SK-N-MC (cell line): Measurements from ENCODE around the gene SPAG6.

ENCODE experiments used
- DNase-seq: peaks from one replicate; pipeline ENCODE4 v3.0.0-alpha.2; 2011; ENCODE audit warnings: low read depth, low spot score
- H3K27ac ChIP-seq: fragments of 200-600 bp; sonication (generic); 2 replicates; pipeline ENCODE4 v1.5.1; 2016; ENCODE audit warnings: mixed run types
- H3K36me3 ChIP-seq: fragments of 200-600 bp; sonication (generic); 2 replicates; pipeline ENCODE4 v1.6.1; 2017; ENCODE audit warnings: antibody characterized with exemption, low read length, mixed read lengths; ENCODE audit not compliant: insufficient read depth
- H3K4me3 ChIP-seq: fragments of 200-600 bp; sonication (generic); 2 replicates; pipeline ENCODE4 v1.5.1; 2016
- H3K9ac ChIP-seq: fragments of 200-600 bp; sonication (generic); 2 replicates; pipeline ENCODE4 v1.8.0; 2017; ENCODE audit warnings: mixed run types, mixed read lengths; ENCODE audit not compliant: insufficient read length
- H3K9me3 ChIP-seq: fragments of 200-600 bp; sonication (generic); 2 replicates; pipeline ENCODE4 v1.6.1; 2017; ENCODE audit warnings: low read depth, mild to moderate bottlenecking, antibody characterized with exemption, low read length, moderate library complexity, mixed read lengths
- EZH2 ChIP-seq: fragments of 200-600 bp; sonication (generic); IDR thresholded peaks from one replicate; pipeline ENCODE4 v1.6.1; 2017; ENCODE audit warnings: antibody characterized with exemption
- FOXP2 ChIP-seq: optimal IDR thresholded peaks from 2 replicates; pipeline ENCODE3; 2011; ENCODE audit warnings: mild to moderate bottlenecking, moderate library complexity; ENCODE audit not compliant: insufficient read depth; ENCODE audit errors: extremely low read length, control extremely low read depth
- POLR2AphosphoS5 ChIP-seq: IDR thresholded peaks from 2 replicates; pipeline ENCODE4 v1.6.1; 2012; ENCODE audit warnings: mild to moderate bottlenecking, low read depth, low read length, borderline replicate concordance

SPAG6 gene

DNA sequence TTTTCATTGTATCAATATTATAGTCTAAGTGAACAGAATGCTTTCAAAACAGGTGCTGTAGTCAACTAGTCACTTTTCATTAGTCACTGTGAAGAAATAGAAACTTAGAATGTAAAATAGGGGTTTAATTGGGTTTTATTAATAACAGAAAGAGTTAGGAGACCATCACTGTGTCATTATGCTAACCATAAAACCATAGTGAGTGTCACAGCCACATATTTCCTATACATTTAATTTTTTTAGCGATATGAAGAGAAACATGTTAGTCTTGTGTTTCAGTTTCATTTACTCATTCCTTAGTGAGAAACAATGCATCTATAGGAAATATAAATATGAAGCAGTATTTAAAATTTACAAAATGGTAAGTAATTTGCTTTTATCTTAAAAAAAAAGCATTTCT, 22.2 kb downstream of the SPAG6 start:
- Histone ChIP-seq H3K9ac (no peak overlapping the region), H3K36me3 (no peaks in the 10 kb centered on the region), H3K4me3 (no peak overlapping the region), H3K9me3 (no peaks in the 10 kb centered on the region), H3K27ac (peak overlapping the region; percentile 77)
- DNase-seq, result no peak
- no peak for TF ChIP-seq POLR2AphosphoS5
- no peak for TF ChIP-seq FOXP2
- TF ChIP-seq EZH2, result no peak

DNA sequence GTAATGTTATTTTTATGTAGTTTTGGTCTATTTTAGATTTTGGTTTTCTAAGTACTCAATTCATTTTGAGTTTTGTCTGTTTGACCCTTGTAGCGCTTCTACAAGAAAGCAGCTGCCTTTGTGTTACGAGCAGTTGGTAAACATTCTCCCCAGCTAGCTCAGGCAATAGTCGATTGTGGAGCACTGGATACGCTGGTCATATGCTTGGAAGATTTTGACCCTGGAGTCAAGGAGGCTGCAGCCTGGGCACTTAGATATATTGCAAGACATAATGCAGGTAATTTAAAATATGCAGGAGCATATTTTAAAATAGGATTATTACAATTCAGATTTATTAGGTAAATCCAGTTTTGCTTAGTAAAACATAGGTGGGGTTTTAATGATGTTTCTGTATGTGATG, 23.1 kb downstream of the SPAG6 start:
- no peaks in the 10 kb centered on the region for H3K9me3 ChIP-seq
- no peaks in the 10 kb centered on the region for H3K36me3 ChIP-seq
- no peak overlapping the region for H3K27ac ChIP-seq
- TF ChIP-seq EZH2 (no peak), FOXP2 (no peak), POLR2AphosphoS5 (no peak)
- H3K4me3 ChIP-seq, result no peak overlapping the region
- DNase-seq, result no peak
- no peak overlapping the region for H3K9ac ChIP-seq

DNA sequence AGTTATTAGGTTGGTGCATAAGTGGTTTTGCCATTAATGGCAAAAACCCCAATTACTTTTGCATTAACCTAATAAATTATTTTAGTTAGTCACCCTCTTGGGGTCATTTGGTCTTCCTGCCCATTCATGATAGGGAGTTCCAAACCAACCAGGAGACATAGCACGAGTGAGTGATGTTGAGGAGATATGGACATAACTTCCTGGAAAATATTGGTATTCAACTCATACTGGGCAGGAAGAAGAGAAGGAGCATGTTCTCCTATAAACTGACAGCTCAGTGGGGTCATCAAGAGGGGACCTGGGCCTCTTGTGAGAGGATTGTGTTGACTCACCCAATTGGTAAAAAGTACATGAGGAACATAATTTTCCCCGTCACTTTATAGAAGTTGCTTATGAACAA, 23.7 kb downstream of the SPAG6 start:
- Histone ChIP-seq H3K4me3 (no peak overlapping the region), H3K9me3 (no peaks in the 10 kb centered on the region), H3K27ac (no peak overlapping the region), H3K9ac (no peak overlapping the region), H3K36me3 (no peaks in the 10 kb centered on the region)
- DNase-seq, result no peak
- no peak for TF ChIP-seq POLR2AphosphoS5
- no peak for TF ChIP-seq EZH2
- TF ChIP-seq FOXP2, result no peak

DNA sequence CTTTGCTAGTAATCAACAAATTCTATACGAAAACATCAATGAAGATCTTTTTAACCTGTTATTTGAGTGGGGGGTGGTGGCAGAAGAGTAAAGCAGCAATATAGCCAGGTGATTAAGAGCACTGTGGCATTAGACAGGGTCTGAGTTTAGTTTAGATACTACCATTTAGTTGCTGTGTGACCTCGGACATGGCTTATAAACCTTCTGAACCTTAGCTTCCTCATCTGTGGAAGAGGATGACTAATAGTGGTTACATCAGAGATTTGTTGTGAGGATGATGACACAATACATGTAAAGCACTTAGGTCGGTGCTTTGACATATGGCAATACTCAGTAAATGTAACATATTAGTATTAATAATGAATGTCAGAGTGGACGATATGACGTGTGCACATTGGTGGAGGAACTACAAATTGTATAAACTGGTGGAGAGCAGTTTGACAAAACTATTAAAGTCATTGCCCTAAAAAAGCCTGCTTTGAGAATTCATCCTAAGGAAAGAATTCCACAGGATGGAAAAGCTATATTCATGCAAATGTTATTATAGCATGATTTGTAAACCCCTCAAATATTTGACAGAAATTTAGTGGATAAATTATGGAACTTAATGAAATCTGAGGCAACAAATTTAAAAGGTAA, 24.3 kb downstream of the SPAG6 start:
- Histone ChIP-seq H3K9ac (no peak overlapping the region), H3K27ac (no peak overlapping the region), H3K36me3 (no peaks in the 10 kb centered on the region), H3K4me3 (no peak overlapping the region), H3K9me3 (no peaks in the 10 kb centered on the region)
- TF ChIP-seq EZH2, result no peak
- no peak for DNase-seq

DNA sequence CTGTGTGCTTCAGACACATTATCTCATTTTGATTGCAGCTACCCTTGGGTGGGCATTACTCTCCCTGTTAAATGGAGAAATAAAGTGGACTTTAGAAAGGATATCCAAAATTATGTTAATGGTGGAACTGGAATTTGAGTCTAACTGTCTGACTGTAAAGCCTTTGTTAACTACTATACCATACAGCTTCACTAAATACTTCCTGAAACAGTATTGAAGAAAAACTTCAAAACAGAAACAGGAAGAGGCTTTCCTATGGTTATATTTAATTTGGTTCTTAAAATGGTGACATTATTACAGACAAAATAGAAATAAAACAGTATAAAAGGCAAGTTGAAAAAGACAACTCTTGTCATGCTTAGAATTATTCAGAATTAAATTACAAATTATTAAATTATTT, 25.0 kb downstream of the SPAG6 start:
- Histone ChIP-seq H3K9me3 (no peaks in the 10 kb centered on the region), H3K27ac (no peak overlapping the region), H3K9ac (no peak overlapping the region), H3K4me3 (no peak overlapping the region), H3K36me3 (no peaks in the 10 kb centered on the region)
- TF ChIP-seq FOXP2 (no peak), POLR2AphosphoS5 (no peak), EZH2 (no peak)
- no peak for DNase-seq

DNA sequence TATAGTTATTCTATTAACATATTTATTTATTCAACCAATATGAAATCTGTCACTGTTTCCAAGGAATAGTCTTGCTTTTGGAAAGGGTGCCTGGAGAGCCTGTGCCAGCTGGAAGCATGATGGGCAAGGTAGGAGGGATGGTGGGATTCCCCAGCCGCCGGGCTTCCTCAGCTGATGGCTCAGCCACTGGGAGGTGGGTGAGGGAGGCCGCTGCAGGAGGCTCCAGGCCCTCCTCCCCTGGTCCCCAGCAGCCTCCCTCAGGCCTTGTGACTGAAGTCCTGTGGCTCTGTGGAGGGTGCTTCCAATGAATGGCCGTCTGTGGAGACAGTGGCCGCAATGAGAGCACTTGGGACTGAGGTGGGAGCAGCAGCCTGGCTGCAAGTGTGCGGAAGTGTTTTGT, 27.0 kb downstream of the SPAG6 start:
- Histone ChIP-seq H3K36me3 (no peaks in the 10 kb centered on the region), H3K27ac (no peak overlapping the region), H3K9ac (no peak overlapping the region), H3K4me3 (no peak overlapping the region), H3K9me3 (no peaks in the 10 kb centered on the region)
- DNase-seq, result no peak
- no peak for TF ChIP-seq FOXP2
- TF ChIP-seq POLR2AphosphoS5, result no peak
- no peak for TF ChIP-seq EZH2

DNA sequence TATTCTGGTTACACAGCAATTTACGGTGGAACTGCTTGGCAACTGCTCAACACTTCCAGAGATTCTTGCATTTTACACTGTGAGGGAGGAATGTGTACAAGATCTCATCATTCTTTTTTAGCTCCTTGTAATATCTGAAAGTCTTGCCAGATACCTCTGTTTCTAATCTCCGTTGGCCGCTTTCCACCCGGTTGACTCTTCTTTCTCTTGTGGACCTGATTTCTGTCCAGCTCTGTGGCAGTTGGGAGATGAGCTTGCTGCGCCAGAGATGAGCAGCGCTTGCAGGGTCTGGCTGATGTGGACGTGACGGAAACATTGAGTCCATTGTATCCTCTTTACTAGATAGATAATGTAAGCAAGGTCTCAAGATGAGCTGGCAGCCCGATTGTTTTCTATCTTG, 27.6 kb downstream of the SPAG6 start:
- H3K9me3 ChIP-seq, result no peaks in the 10 kb centered on the region
- TF ChIP-seq EZH2 (no peak), POLR2AphosphoS5 (no peak), FOXP2 (no peak)
- H3K36me3 ChIP-seq, result no peaks in the 10 kb centered on the region
- H3K4me3 ChIP-seq, result no peak overlapping the region
- H3K27ac ChIP-seq, result no peak overlapping the region
- no peak overlapping the region for H3K9ac ChIP-seq
- DNase-seq, result no peak

DNA sequence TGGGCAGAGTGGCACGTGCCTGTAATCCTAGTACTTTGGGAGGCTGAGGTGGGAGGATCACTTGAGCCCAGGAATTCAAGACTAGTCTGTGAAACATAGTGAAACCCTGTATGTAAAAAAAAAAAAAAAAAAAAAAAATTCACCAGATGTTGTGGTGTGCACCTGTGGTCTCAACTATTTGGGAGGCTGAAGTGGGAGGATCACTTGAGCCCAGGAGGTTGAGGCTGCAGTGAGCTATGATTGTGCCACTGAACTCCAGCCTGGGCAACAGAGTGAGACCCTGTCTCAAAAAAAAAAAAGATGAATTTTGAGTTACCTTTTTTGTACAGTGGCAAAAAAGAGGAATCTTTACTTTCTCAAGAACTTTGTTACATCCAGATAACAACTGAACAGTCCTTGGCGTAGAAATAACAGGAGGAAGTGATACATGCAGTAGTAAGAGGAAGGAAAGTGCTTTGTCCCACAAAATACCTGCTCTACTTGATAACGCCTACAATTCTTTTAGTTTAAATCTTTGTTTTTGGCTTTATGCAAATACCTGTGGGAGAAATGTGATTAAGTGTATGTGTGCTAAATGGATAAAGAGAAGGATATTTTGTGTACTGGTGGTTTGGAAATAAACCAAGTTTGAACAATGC, 29.3 kb downstream of the SPAG6 start:
- no peak for TF ChIP-seq POLR2AphosphoS5
- no peak for TF ChIP-seq FOXP2
- no peak for TF ChIP-seq EZH2
- no peak for DNase-seq

DNA sequence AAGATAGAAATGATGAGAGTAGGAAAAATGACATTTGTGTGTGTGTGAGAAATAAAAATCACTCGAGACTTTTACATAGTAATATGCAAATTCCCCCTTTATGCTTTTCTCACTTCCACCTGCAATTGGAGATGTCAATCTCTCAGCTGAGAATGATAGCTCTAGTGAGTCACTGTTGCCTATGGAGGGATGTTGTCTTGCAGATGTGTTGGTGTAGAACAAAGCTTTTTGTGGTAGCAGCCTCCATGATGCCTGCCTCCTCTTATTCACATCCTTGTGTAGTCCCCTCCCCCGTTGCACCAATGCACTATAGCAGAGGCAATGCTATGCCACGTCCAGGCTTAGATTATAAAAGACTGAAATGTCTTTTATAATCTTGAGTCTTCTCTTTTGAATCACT, 33.8 kb downstream of the SPAG6 start:
- no peak for DNase-seq
- H3K9me3 ChIP-seq, result no peaks in the 10 kb centered on the region
- H3K36me3 ChIP-seq, result no peaks in the 10 kb centered on the region
- no peak overlapping the region for H3K4me3 ChIP-seq
- no peak overlapping the region for H3K9ac ChIP-seq
- H3K27ac ChIP-seq, result no peak overlapping the region
- no peak for TF ChIP-seq FOXP2
- no peak for TF ChIP-seq POLR2AphosphoS5
- no peak for TF ChIP-seq EZH2

More for the DNA sequence above, 29.3 kb downstream of the SPAG6 start:
- Histone ChIP-seq H3K9me3 (no peaks in the 10 kb centered on the region), H3K27ac (no peak overlapping the region), H3K4me3 (no peak overlapping the region), H3K36me3 (no peaks in the 10 kb centered on the region), H3K9ac (no peak overlapping the region)
